IPS-15b (cell line): ENCODE data around the gene TNPO1.

Experiments
- H3K27me3 ChIP-seq: one replicate; pipeline ENCODE4 v1.6.1; 2013; ENCODE audit warnings: low read length; ENCODE audit not compliant: control insufficient read depth, insufficient read depth
- H3K36me3 ChIP-seq: one replicate; pipeline ENCODE4 v1.6.1; 2013; ENCODE audit warnings: low read length; ENCODE audit not compliant: control insufficient read depth, insufficient read depth
- H3K4me1 ChIP-seq: one replicate; pipeline ENCODE4 v1.6.1; 2013; ENCODE audit warnings: mild to moderate bottlenecking, low read length; ENCODE audit not compliant: control insufficient read depth, insufficient read depth
- H3K4me3 ChIP-seq: one replicate; pipeline ENCODE4 v1.5.1; 2013; ENCODE audit warnings: low read depth, low read length
- H3K9ac ChIP-seq: one replicate; pipeline ENCODE4 v1.6.1; 2013; ENCODE audit warnings: low read depth, mild to moderate bottlenecking, low read length
- H3K9me3 ChIP-seq: one replicate; pipeline ENCODE4 v1.6.1; 2013; ENCODE audit warnings: mild to moderate bottlenecking, low read length; ENCODE audit not compliant: control insufficient read depth, insufficient read depth

The TNPO1 gene

GRCh38 chr5:72822944-72823343, 6.5 kb downstream of the TNPO1 start:
- H3K4me3 ChIP-seq, result no peak overlapping the region
- H3K36me3 ChIP-seq, result no peaks in the 10 kb centered on the region
- peaks cover 8% of the 10 kb centered on the region for H3K4me1 ChIP-seq
- no peak overlapping the region for H3K9ac ChIP-seq
- H3K9me3 ChIP-seq, result no peaks in the 10 kb centered on the region
- peaks cover under 1% of the 10 kb centered on the region for H3K27me3 ChIP-seq

DNA sequence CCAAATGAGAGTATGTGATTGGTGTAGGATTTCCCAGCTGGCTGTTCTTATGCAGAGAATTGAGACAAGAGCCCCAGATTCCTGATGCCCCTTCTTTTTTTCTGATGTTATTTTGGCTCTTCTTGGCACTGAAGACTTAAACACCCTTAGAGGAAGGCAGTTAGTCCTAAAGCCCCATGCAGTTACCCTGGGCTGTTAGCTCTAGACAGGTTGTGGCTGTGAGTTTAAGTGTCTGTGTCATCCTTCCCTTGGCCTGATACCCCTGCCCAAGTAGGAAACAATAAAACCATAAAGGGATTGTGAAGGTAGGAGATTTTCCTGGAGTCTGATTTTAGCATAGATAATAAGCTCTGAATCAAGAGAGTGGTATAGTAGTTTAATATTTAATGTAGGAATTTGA, 13.2 kb downstream of the TNPO1 start:
- no peaks in the 10 kb centered on the region for H3K27me3 ChIP-seq
- peaks cover 4% of the 10 kb centered on the region for H3K4me1 ChIP-seq
- H3K9me3 ChIP-seq, result no peaks in the 10 kb centered on the region
- H3K9ac ChIP-seq, result no peak overlapping the region
- H3K4me3 ChIP-seq, result no peak overlapping the region
- H3K36me3 ChIP-seq, result no peaks in the 10 kb centered on the region

GRCh38 chr5:72830362-72830761, 13.9 kb downstream of the TNPO1 start:
- no peak overlapping the region for H3K9ac ChIP-seq
- H3K4me3 ChIP-seq, result no peak overlapping the region
- H3K36me3 ChIP-seq, result no peaks in the 10 kb centered on the region
- no peaks in the 10 kb centered on the region for H3K9me3 ChIP-seq
- no peaks in the 10 kb centered on the region for H3K27me3 ChIP-seq
- H3K4me1 ChIP-seq, result peaks cover 4% of the 10 kb centered on the region

GRCh38 chr5:72831685-72832084, 15.2 kb downstream of the TNPO1 start:
- Histone ChIP-seq H3K4me3 (no peak overlapping the region), H3K9me3 (no peaks in the 10 kb centered on the region), H3K4me1 (peaks cover 4% of the 10 kb centered on the region), H3K9ac (no peak overlapping the region), H3K27me3 (no peaks in the 10 kb centered on the region), H3K36me3 (no peaks in the 10 kb centered on the region)

- Histone ChIP-seq H3K4me3 (no peak overlapping the region), H3K9ac (no peak overlapping the region), H3K27me3 (no peaks in the 10 kb centered on the region), H3K36me3 (no peaks in the 10 kb centered on the region), H3K4me1 (no peaks in the 10 kb centered on the region), H3K9me3 (no peaks in the 10 kb centered on the region)
Observed at GRCh38 chr5:72834924-72835323, 18.5 kb downstream of the TNPO1 start.

DNA sequence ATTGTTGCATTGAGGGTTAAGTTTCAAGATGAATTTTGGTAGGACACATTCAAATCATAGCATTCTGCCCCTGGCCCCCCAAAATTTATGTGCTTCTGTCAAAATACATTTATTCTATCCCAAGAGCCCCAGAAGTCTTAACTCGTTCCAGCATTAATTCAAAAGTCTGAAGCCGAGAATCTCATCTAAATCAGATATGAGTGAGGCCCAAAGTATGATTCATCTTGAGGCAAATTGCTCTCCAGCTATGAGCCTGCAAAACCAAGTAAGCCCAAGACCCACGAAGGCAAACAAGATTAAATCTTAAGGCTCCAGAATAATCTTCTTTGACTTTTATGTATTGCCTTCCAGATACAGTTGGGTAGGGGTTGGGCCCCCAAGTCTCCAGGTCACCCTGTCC, 19.2 kb downstream of the TNPO1 start:
- no peak overlapping the region for H3K9ac ChIP-seq
- no peaks in the 10 kb centered on the region for H3K36me3 ChIP-seq
- no peaks in the 10 kb centered on the region for H3K27me3 ChIP-seq
- no peaks in the 10 kb centered on the region for H3K9me3 ChIP-seq
- no peak overlapping the region for H3K4me3 ChIP-seq
- no peaks in the 10 kb centered on the region for H3K4me1 ChIP-seq

- H3K9ac ChIP-seq, result no peak overlapping the region
- no peaks in the 10 kb centered on the region for H3K27me3 ChIP-seq
- H3K9me3 ChIP-seq, result no peaks in the 10 kb centered on the region
- no peak overlapping the region for H3K4me3 ChIP-seq
- no peaks in the 10 kb centered on the region for H3K4me1 ChIP-seq
- no peaks in the 10 kb centered on the region for H3K36me3 ChIP-seq
Observed at GRCh38 chr5:72836810-72837209, 20.3 kb downstream of the TNPO1 start.

GRCh38 chr5:72837524-72838096, 21.1 kb downstream of the TNPO1 start:
- no peak overlapping the region for H3K9ac ChIP-seq
- no peaks in the 10 kb centered on the region for H3K9me3 ChIP-seq
- H3K4me1 ChIP-seq, result peaks cover under 1% of the 10 kb centered on the region
- no peaks in the 10 kb centered on the region for H3K27me3 ChIP-seq
- no peak overlapping the region for H3K4me3 ChIP-seq
- H3K36me3 ChIP-seq, result no peaks in the 10 kb centered on the region

DNA sequence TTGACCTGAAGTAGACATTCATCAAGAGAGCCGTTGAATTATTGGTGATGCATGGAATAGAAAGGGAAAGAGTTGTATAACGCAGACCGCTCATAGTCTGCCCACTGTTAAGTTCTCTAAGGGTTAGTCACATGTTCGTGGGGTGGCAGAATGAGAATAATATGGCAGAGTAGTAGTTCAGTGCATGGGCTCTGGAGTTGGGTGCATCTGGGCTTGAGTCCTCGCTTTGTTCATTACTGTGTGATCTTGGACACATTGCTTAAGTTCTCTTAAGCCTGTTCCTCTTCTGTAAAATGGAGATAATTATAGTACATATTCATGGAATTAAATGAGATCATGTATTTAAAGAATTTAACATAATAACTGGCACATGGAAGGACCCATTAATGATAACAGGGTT, 23.6 kb downstream of the TNPO1 start:
- Histone ChIP-seq H3K27me3 (no peaks in the 10 kb centered on the region), H3K36me3 (no peaks in the 10 kb centered on the region), H3K4me3 (no peak overlapping the region), H3K4me1 (peaks cover 3% of the 10 kb centered on the region), H3K9ac (no peak overlapping the region), H3K9me3 (no peaks in the 10 kb centered on the region)

GRCh38 chr5:72841756-72842535, 25.5 kb downstream of the TNPO1 start:
- Histone ChIP-seq H3K27me3 (no peaks in the 10 kb centered on the region), H3K36me3 (no peaks in the 10 kb centered on the region), H3K4me3 (no peak overlapping the region), H3K4me1 (peaks cover 3% of the 10 kb centered on the region), H3K9ac (no peak overlapping the region), H3K9me3 (no peaks in the 10 kb centered on the region)

DNA sequence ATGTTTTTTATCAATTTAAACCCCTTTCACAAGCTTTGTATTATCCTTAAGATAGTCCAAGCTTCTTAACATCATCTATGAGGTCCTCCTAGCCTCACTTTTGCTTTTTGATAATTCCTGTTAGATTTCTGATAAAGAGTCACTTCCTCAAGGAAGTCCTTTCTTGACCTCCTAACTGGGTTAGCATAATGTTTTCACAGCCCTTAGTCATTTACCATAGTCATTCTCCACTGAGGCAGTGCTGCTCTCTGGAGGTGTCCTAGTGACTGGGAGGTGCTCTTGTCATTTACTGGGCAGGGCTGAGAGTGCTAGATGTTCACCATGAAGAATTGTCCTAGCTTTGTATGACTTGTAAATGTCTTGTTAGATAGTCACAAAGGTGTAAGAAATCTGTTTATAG, 26.4 kb downstream of the TNPO1 start:
- Histone ChIP-seq H3K4me3 (no peak overlapping the region), H3K9ac (no peak overlapping the region), H3K27me3 (no peaks in the 10 kb centered on the region), H3K4me1 (peaks cover 3% of the 10 kb centered on the region), H3K9me3 (no peaks in the 10 kb centered on the region), H3K36me3 (no peaks in the 10 kb centered on the region)

GRCh38 chr5:72844218-72844603, 27.8 kb downstream of the TNPO1 start:
- Histone ChIP-seq H3K9me3 (no peaks in the 10 kb centered on the region), H3K27me3 (no peaks in the 10 kb centered on the region), H3K9ac (no peak overlapping the region), H3K4me1 (peaks cover 3% of the 10 kb centered on the region), H3K36me3 (no peaks in the 10 kb centered on the region), H3K4me3 (no peak overlapping the region)
